Breast epithelium (tissue), 4 donors: Measurements from ENCODE around the gene TTC28. TPM values are rescaled to one million over a fixed set of nuclear protein-coding genes. Genes with fewer than 3 reads are reported as not detected.
"Not testable (repeated sequence)": the region's sequence is repeated elsewhere in the genome, so short reads cannot be mapped to it uniquely, and the experiment has no call there.

ENCODE experiments used
- DNase-seq, 2 donors: peaks; one replicate each; pipeline ENCODE4 v3.0.0-alpha.2; 2019; ENCODE audit warnings: low spot score in 2 of 2
- H3K27ac ChIP-seq, 2 donors: fragments of 200-600 bp; sonication (generic) in 1 of 2; one replicate each; pipeline ENCODE4 v1.5.1; 2016 to 2019; ENCODE audit warnings: mild to moderate bottlenecking in 1 of 2
- H3K27me3 ChIP-seq, 2 donors: fragments of 200-600 bp; sonication (generic) in 1 of 2; one replicate each; pipeline versions ENCODE4 v1.5.1 to v1.6.0; 2017 to 2019; ENCODE audit warnings: control low read depth in 1 of 2, mild to moderate bottlenecking in 1 of 2
- H3K36me3 ChIP-seq: fragments of 200-600 bp; one replicate; pipeline ENCODE4 v1.5.1; 2019
- H3K4me1 ChIP-seq, 2 donors: fragments of 200-600 bp; sonication (generic); one replicate each; pipeline ENCODE4 v1.5.1; 2016 to 2019; ENCODE audit warnings: control low read depth in 1 of 2
- H3K4me3 ChIP-seq, 3 donors: fragments of 200-600 bp; sonication (generic); 1 replicate in 2 of 3; 2 replicates in 1 of 3; pipeline ENCODE4 v1.5.1; 2016 to 2019; ENCODE audit warnings: mild to moderate bottlenecking in 3 of 3, moderate library complexity in 2 of 3
- H3K9me3 ChIP-seq, 2 donors: fragments of 200-600 bp; sonication (generic) in 1 of 2; one replicate each; pipeline ENCODE4 v1.5.1; 2016 to 2019; ENCODE audit warnings: control low read depth in 1 of 2
- CTCF ChIP-seq, 3 donors: fragments of 450-650 bp; IDR thresholded peaks; one replicate each; pipeline ENCODE4 v1.5.1; 2016 to 2017; ENCODE audit warnings: antibody characterized with exemption in 3 of 3, mild to moderate bottlenecking in 3 of 3, moderate library complexity in 3 of 3
- POLR2A ChIP-seq: fragments of 450-650 bp; IDR thresholded peaks from one replicate; pipeline ENCODE4 v1.6.1; 2016; ENCODE audit warnings: antibody characterized with exemption, mild to moderate bottlenecking, moderate library complexity
- POLR2AphosphoS5 ChIP-seq, 3 donors: sonication (generic); formaldehyde crosslinking; IDR thresholded peaks; one replicate each; pipeline ENCODE4 v1.6.1; 2017; ENCODE audit warnings: antibody characterized with exemption in 3 of 3
- intact Hi-C: fragments of 100-400 bp; cut with DNase I; formaldehyde crosslinking; loops from one replicate; pipeline ENCODE4 v1.15.1; 2023; ENCODE audit warnings: low total_unique reads
- total RNA-seq, 3 donors: library from RNA; depleted of rRNA; stranded (reverse); fragments of >200 nt; gene quantifications; one replicate each; pipeline ENCODE4 v1.1.0, GENCODE V29; 2016

The TTC28 gene
- total RNA-seq, 3 donors from 2014 or later: 33.5 to 43.3 (median 40.2) TPM

- H3K36me3 ChIP-seq: no peaks in the 10 kb centered on the region
- H3K9me3 ChIP-seq: no peaks in the 10 kb centered on the region
- no peak for DNase-seq
- H3K4me1 ChIP-seq: no peaks in the 10 kb centered on the region
- intact Hi-C loops: no loop called here
- H3K27me3 ChIP-seq: no peaks in the 10 kb centered on the region
- H3K4me3 ChIP-seq: no peak overlapping the region
- no peak overlapping the region for H3K27ac ChIP-seq
- TF ChIP-seq POLR2A: no peak
- no peak for TF ChIP-seq POLR2AphosphoS5 (IDR thresholded peaks at IDR 0.05)
- no peak for TF ChIP-seq CTCF (IDR thresholded peaks at IDR 0.05)
Measured at GRCh38 chr22:28217277-28217676, 462.4 kb downstream of the TTC28 start.

GRCh38 chr22:28214750-28215149 is 464.9 kb downstream of the TTC28 start:
- H3K4me1 ChIP-seq, DNase-seq, H3K9me3 ChIP-seq, H3K27me3 ChIP-seq, H3K36me3 ChIP-seq, H3K4me3 ChIP-seq, H3K27ac ChIP-seq, intact Hi-C loops: not testable (repeated sequence)

- DNase-seq, intact Hi-C loops, H3K27ac ChIP-seq: not testable (repeated sequence)
Measured at GRCh38 chr22:28209457-28209856, 470.2 kb downstream of the TTC28 start.

GRCh38 chr22:28208787-28209186 is 470.9 kb downstream of the TTC28 start:
- intact Hi-C loops: no loop called here
- no peak for DNase-seq
- Histone ChIP-seq H3K36me3 (no peaks in the 10 kb centered on the region), H3K27ac (no peak overlapping the region), H3K27me3 (no peaks in the 10 kb centered on the region), H3K4me1 (no peaks in the 10 kb centered on the region), H3K4me3 (no peak overlapping the region), H3K9me3 (no peaks in the 10 kb centered on the region)
- TF ChIP-seq POLR2A: no peak

More at GRCh38 chr22:28209457-28209856, 470.2 kb downstream of the TTC28 start:
- H3K4me1 ChIP-seq, H3K27me3 ChIP-seq, H3K9me3 ChIP-seq, H3K36me3 ChIP-seq, H3K4me3 ChIP-seq: not testable (repeated sequence)

GRCh38 chr22:28208036-28208435 is 471.6 kb downstream of the TTC28 start:
- DNase-seq: no peak
- intact Hi-C loops: no loop called here
- H3K9me3 ChIP-seq: no peaks in the 10 kb centered on the region
- no peaks in the 10 kb centered on the region for H3K27me3 ChIP-seq
- no peak overlapping the region for H3K27ac ChIP-seq
- H3K4me3 ChIP-seq: no peak overlapping the region
- TF ChIP-seq CTCF (IDR thresholded peaks at IDR 0.05) (no peak), POLR2A (no peak), POLR2AphosphoS5 (IDR thresholded peaks at IDR 0.05) (no peak)
- H3K36me3 ChIP-seq: no peaks in the 10 kb centered on the region
- H3K4me1 ChIP-seq: no peaks in the 10 kb centered on the region

- no peak overlapping the region for H3K27ac ChIP-seq
- intact Hi-C loops: no loop called here
- H3K4me1 ChIP-seq: no peaks in the 10 kb centered on the region
Measured at GRCh38 chr22:28207281-28208030, 472.2 kb downstream of the TTC28 start.

More at GRCh38 chr22:28207281-28208030, 472.2 kb downstream of the TTC28 start:
- no peaks in the 10 kb centered on the region for H3K9me3 ChIP-seq
- TF ChIP-seq POLR2AphosphoS5 (IDR thresholded peaks at IDR 0.05) (no peak), CTCF (IDR thresholded peaks at IDR 0.05) (no peak)
- no peak for DNase-seq
- H3K36me3 ChIP-seq: no peaks in the 10 kb centered on the region
- no peaks in the 10 kb centered on the region for H3K27me3 ChIP-seq
- no peak overlapping the region for H3K4me3 ChIP-seq
